K562 (cell line): Measurements from ENCODE around the gene GTF2A2. TPM values are rescaled to one million over a fixed set of nuclear protein-coding genes. Genes with fewer than 3 reads are reported as not detected.

Experiments
- ATAC-seq: fragments of 200-7000 bp; cut with Tn5 transposase; 3 replicates; pipeline ENCODE4 v1.9.1; 2020; ENCODE audit warnings: moderate library complexity
- BruUV-seq: library from RNA; stranded (reverse); fragments of 400-500 nt; replicated peaks from 2 replicates; lab custom pipeline; 2021; lab: Mats Ljungman, UMichigan
- CTCF ChIA-PET: fragments of 300-600 bp; formaldehyde crosslinking; extraction: SDS; loops from one replicate; lab custom pipeline; 2021; ENCODE audit warnings: low intra/inter-chr PET ratio; lab: Yijun Ruan, JAX
- POLR2A ChIA-PET: fragments of 300-600, 350-650 bp; sonication (Branson Sonifier 250); formaldehyde crosslinking; extraction: SDS; loops from one replicate; lab custom pipeline; 2021; ENCODE audit warnings: antibody characterized with exemption, inconsistent platforms; lab: Yijun Ruan, JAX
- DNase-seq, 4 experiments: peaks; one replicate each; pipeline versions ENCODE4 v3.0.0 to v3.0.0-alpha.2; 2011 to 2018; ENCODE audit warnings: low spot score in 3 of 4, mixed read lengths in 3 of 4; ENCODE audit errors: extremely low read depth in 1 of 4
- FAIRE-seq: peaks from 2 replicates; lab custom pipeline; 2011; peaks lifted over from hg19 to GRCh38; lab: Jason Lieb, UNC
- H2AFZ ChIP-seq: 2 replicates; pipeline ENCODE4 v1.6.0; 2011; ENCODE audit warnings: low read depth, low read length, control low read depth, inconsistent platforms
- H3K27ac ChIP-seq: fragments of 200-600 bp; 3 replicates; pipeline ENCODE4 v1.8.0; 2011; ENCODE audit warnings: low read depth, mild to moderate bottlenecking, control low read depth, inconsistent platforms, low read length, moderate library complexity, mixed read lengths; ENCODE audit errors: extremely low read depth
- H3K27me3 ChIP-seq, 2 experiments: fragments of 300-600 bp in 1 of 2; 2 replicates in 1 of 2; 3 replicates in 1 of 2; pipeline versions ENCODE4 v1.6.0 to v1.8.0; 2011; ENCODE audit warnings: inconsistent platforms in 2 of 2, low read length in 2 of 2, mild to moderate bottlenecking in 1 of 2, mixed read lengths in 1 of 2, moderate library complexity in 1 of 2; ENCODE audit not compliant: control insufficient read depth in 2 of 2, insufficient read depth in 2 of 2
- H3K36me3 ChIP-seq: fragments of 300-600 bp; 3 replicates; pipeline ENCODE4 v1.8.0; 2011; ENCODE audit warnings: mild to moderate bottlenecking, low read length, inconsistent platforms; ENCODE audit not compliant: control insufficient read depth, insufficient read depth
- H3K4me1 ChIP-seq, 2 experiments: fragments of 200-600 bp in 1 of 2; replicated peaks in 1 of 2; 2 replicates in 1 of 2; 3 replicates in 1 of 2; pipeline versions ENCODE4 v1.5.1 to v1.8.0; 2011; ENCODE audit warnings: inconsistent platforms in 2 of 2, low read length in 2 of 2, mild to moderate bottlenecking in 1 of 2, mixed read lengths in 1 of 2, moderate library complexity in 1 of 2; ENCODE audit not compliant: control insufficient read depth in 2 of 2, insufficient read depth in 2 of 2
- H3K4me2 ChIP-seq: 2 replicates; pipeline ENCODE4 v1.6.1; 2011; ENCODE audit warnings: low read length, control low read depth, inconsistent platforms, mixed read lengths; ENCODE audit not compliant: insufficient read depth
- H3K4me3 ChIP-seq: fragments of 200-600 bp; sonication (generic), shearing (Covaris generic); 2 replicates; pipeline ENCODE4 v1.5.1; 2016; ENCODE audit warnings: control low read depth, inconsistent platforms
- H3K79me2 ChIP-seq: fragments of 200-600 bp; 3 replicates; pipeline ENCODE4 v1.8.0; 2011; ENCODE audit warnings: low read length, inconsistent platforms; ENCODE audit not compliant: control insufficient read depth, insufficient read depth
- H3K9ac ChIP-seq, 2 experiments: 2 replicates each; pipeline versions ENCODE4 v1.6.0 to v1.6.1; 2011; ENCODE audit warnings: low read depth in 2 of 2, low read length in 2 of 2, control low read depth in 1 of 2, inconsistent platforms in 1 of 2, mild to moderate bottlenecking in 1 of 2, mixed read lengths in 1 of 2; ENCODE audit not compliant: insufficient read depth in 1 of 2
- H3K9me1 ChIP-seq: one replicate; pipeline ENCODE4 v1.6.0; 2011; ENCODE audit warnings: inconsistent platforms, mild to moderate bottlenecking, low read length, moderate library complexity; ENCODE audit not compliant: control insufficient read depth, insufficient read depth
- H3K9me3 ChIP-seq: replicated peaks from 2 replicates; pipeline ENCODE4 v1.5.1; 2011; ENCODE audit warnings: low read depth, low read length, inconsistent platforms; ENCODE audit not compliant: control insufficient read depth, insufficient read depth
- H4K20me1 ChIP-seq: replicated peaks from 2 replicates; pipeline ENCODE4 v1.6.1; 2011; ENCODE audit warnings: low read length, inconsistent platforms, mixed read lengths; ENCODE audit not compliant: control insufficient read depth, insufficient read depth
- CXXC5 ChIP-seq: fragments of 250-450 bp; sonication (Bioruptor Pico); IDR thresholded peaks from 2 replicates; pipeline ENCODE4 v1.8.0; 2022; ENCODE audit warnings: inconsistent platforms, mild to moderate bottlenecking, moderate library complexity
- DNMT1 ChIP-seq: fragments of 450-650 bp; IDR thresholded peaks from 2 replicates; pipeline ENCODE4 v1.6.1; 2016; ENCODE audit warnings: antibody characterized with exemption, mild to moderate bottlenecking
- E2F6 ChIP-seq, 2 experiments: IDR thresholded peaks; 2 replicates each; pipeline ENCODE4 v1.6.1; 2011; ENCODE audit warnings: borderline replicate concordance in 1 of 2, control low read depth in 1 of 2, low read depth in 1 of 2, low read length in 1 of 2, mild to moderate bottlenecking in 1 of 2, mixed read lengths in 1 of 2, moderate library complexity in 1 of 2; ENCODE audit not compliant: insufficient read depth in 1 of 2, insufficient read length in 1 of 2, poor library complexity in 1 of 2, severe bottlenecking in 1 of 2; ENCODE audit errors: extremely low read depth in 1 of 2
- ELF2 ChIP-seq: fragments of 250-450 bp; sonication (Bioruptor Pico); IDR thresholded peaks from 2 replicates; pipeline ENCODE4 v1.5.0; 2021; ENCODE audit warnings: mild to moderate bottlenecking
- ETV1 ChIP-seq: fragments of 450-650 bp; conservative IDR thresholded peaks from 2 replicates; pipeline ENCODE4 v1.6.1; 2016; ENCODE audit warnings: missing genetic modification characterization, control low read depth, low read depth, missing compliant biosample characterization
- KLF10 ChIP-seq: fragments of 250-450 bp; sonication (Bioruptor Pico); IDR thresholded peaks from 2 replicates; pipeline ENCODE4 v1.6.1; 2021; ENCODE audit warnings: matching md5 sums
- LCOR ChIP-seq: sonication (generic); formaldehyde crosslinking; IDR thresholded peaks from 2 replicates; pipeline ENCODE4 v1.8.0; 2022; ENCODE audit warnings: mild to moderate bottlenecking, missing genetic modification reagents
- PREB ChIP-seq: sonication (generic); formaldehyde crosslinking; IDR thresholded peaks from 2 replicates; pipeline ENCODE4 v1.8.1; 2023; ENCODE audit warnings: mild to moderate bottlenecking, missing genetic modification reagents
- RAD51 ChIP-seq: fragments of 450-650 bp; IDR thresholded peaks from 2 replicates; pipeline ENCODE4 v1.7.1; 2016; ENCODE audit warnings: low read depth, mild to moderate bottlenecking, borderline replicate concordance
- SMARCC2 ChIP-seq: fragments of 450-650 bp; IDR thresholded peaks from 2 replicates; pipeline ENCODE4 v1.6.1; 2017; ENCODE audit warnings: antibody characterized with exemption, moderate library complexity, mild to moderate bottlenecking, low read depth
- TAF15 ChIP-seq: fragments of 200-400 bp; formaldehyde crosslinking; IDR thresholded peaks from 2 replicates; pipeline ENCODE4 v1.6.1; 2017; ENCODE audit warnings: mild to moderate bottlenecking, low read depth, low read length, moderate library complexity
- TCF7 ChIP-seq: sonication (generic); IDR thresholded peaks from 2 replicates; pipeline ENCODE4 v1.6.1; 2016; ENCODE audit warnings: antibody characterized with exemption, borderline replicate concordance
- TFAP4 ChIP-seq: sonication (generic); formaldehyde crosslinking; IDR thresholded peaks from 2 replicates; pipeline ENCODE4 v1.8.0; 2022; ENCODE audit warnings: missing genetic modification reagents, mild to moderate bottlenecking, moderate library complexity, borderline replicate concordance
- ZBTB49 ChIP-seq: sonication (generic); formaldehyde crosslinking; IDR thresholded peaks from 2 replicates; pipeline ENCODE4 v1.8.0; 2022; ENCODE audit warnings: missing genetic modification reagents, mild to moderate bottlenecking, borderline replicate concordance
- ZNF347 ChIP-seq: fragments of 450-650 bp; formaldehyde crosslinking; IDR thresholded peaks from 2 replicates; pipeline ENCODE4 v1.4.0; 2020; ENCODE audit warnings: low read depth, mild to moderate bottlenecking, moderate library complexity
- ZNF551 ChIP-seq: fragments of 250-450 bp; sonication (Bioruptor Pico); IDR thresholded peaks from 2 replicates; pipeline ENCODE4 v1.5.0; 2021; ENCODE audit warnings: mild to moderate bottlenecking, moderate library complexity
- WGBS: fragments of 100-300 bp; shearing (Covaris generic); methylation state at CpG from one replicate; pipeline ENCODE4 v1.1.6; 2016; ENCODE audit warnings: low coverage, mixed read lengths; ENCODE audit not compliant: insufficient coverage; ENCODE audit errors: missing lambda C conversion rate; 5-methylcytosine and 5-hydroxymethylcytosine counted together
- in situ Hi-C: fragments of 300-500 bp; cut with MboI; formaldehyde crosslinking; loops from 4 replicates; pipeline ENCODE4 v1.15.0; 2018; ENCODE audit warnings: inconsistent platforms, mixed read lengths
- intact Hi-C: fragments of 100-400 bp; cut with micrococcal nuclease; formaldehyde crosslinking; loops from 2 replicates; pipeline ENCODE4 v1.14.2; 2022
- polyA plus RNA-seq, 8 experiments: library from polyadenylated mRNA; depleted of rRNA in 4 of 8; stranded (reverse) in 5 of 8; unstranded in 3 of 8; fragments of >200 nt; fragmentation: Nextera tagmentation in 2 of 8; fragmentation: Illumina TruSeq in 1 of 8; extraction: Ambion mirVana in 2 of 8; extraction: Trizol in 1 of 8; gene quantifications; 2 replicates each; pipeline versions ENCODE4 v1.2.1 to v1.2.3, GENCODE V29; 2011 to 2014; ENCODE audit warnings: inconsistent platforms in 1 of 8, missing spikeins in 1 of 8
- total RNA-seq, 7 experiments: library from RNA; depleted of rRNA in 6 of 7; stranded (reverse); fragments of >200 nt in 6 of 7; fragmentation: Illumina TruSeq in 2 of 7; extraction: Trizol in 2 of 7; gene quantifications; 2 replicates each; pipeline versions ENCODE4 v1.2.1 to v1.2.3, GENCODE V29; 2011 to 2021; ENCODE audit warnings: low replicate concordance in 1 of 7

GTF2A2 gene
- total and polyA plus RNA-seq, 9 of the 15 experiments (the other 6 are each of a cell fraction or from before 2014, with no cell fraction given), result 128 to 656 (median 172) TPM

- TF ChIP-seq E2F6 (IDR thresholded peaks at IDR 0.05; ENCODE audit: borderline replicate concordance in 1 of 2, extremely low read depth in 1 of 2, insufficient read depth in 1 of 2, insufficient read length in 1 of 2, low read depth in 1 of 2, low read length in 1 of 2, poor library complexity in 1 of 2, severe bottlenecking in 1 of 2), result peak; percentile 19 to 59
- TF ChIP-seq ETV1 (tag), result peak; percentile 53; the same call in 1 of the 2 replicates
- TF ChIP-seq TFAP4 (CRISPR knock-in tag), result peak; percentile 39; the same call in 1 of the 2 replicates
- no peak for TF ChIP-seq ZNF551
- TF ChIP-seq KLF10 (CRISPR knock-in tag), result no peak
- no peak for TF ChIP-seq LCOR
- TF ChIP-seq CXXC5 (CRISPR knock-in tag), result peak; percentile 78
- no peak for TF ChIP-seq ELF2 (CRISPR knock-in tag)
- TF ChIP-seq, all 486 proteins: peak for 38
Measured at GRCh38 chr15:59696332-59696731, 39.0 kb upstream of the GTF2A2 start (continued).

- no peaks in the 10 kb centered on the region for H3K79me2 ChIP-seq
- ATAC-seq (no peak), DNase-seq (no peak), FAIRE-seq (no peak)
- no peaks in the 10 kb centered on the region for H3K36me3 ChIP-seq
- no peaks in the 10 kb centered on the region for H3K9me1 ChIP-seq
- H4K20me1 ChIP-seq, result no peaks in the 10 kb centered on the region
- no TSS peak for BruUV-seq
- no peak overlapping the region for H3K4me2 ChIP-seq
- POLR2A ChIA-PET, result no interaction called here
- H3K4me3 ChIP-seq, result no peak overlapping the region
- in situ Hi-C loops, result loop anchor here (10.0 kb wide), 2 partner anchors 630 to 830 kb away; no protein-coding TSS in a partner anchor
- WGBS, result 41% methylated on average over 1 of the region's 1 CpG
- intact Hi-C loops, result loop anchor here (5.0 to 10.0 kb wide), 3 partner anchors 43 to 488 kb away; no protein-coding TSS in a partner anchor
- no peaks in the 10 kb centered on the region for H3K9me3 ChIP-seq
- no peaks in the 10 kb centered on the region for H3K27me3 ChIP-seq
- peaks cover 8 to 9% of the 10 kb centered on the region in 2 experiments; a peak in 4 of 5 replicates for H3K4me1 ChIP-seq
- H3K27ac ChIP-seq, result no peak overlapping the region
- CTCF ChIA-PET, result no interaction called here
- H3K9ac ChIP-seq, result no peak overlapping the region
- no peak overlapping the region for H2AFZ ChIP-seq
- TF ChIP-seq ZBTB49 (CRISPR knock-in tag) (no peak), SMARCC2 (no peak), DNMT1 (no peak), PREB (CRISPR knock-in tag) (no peak), RAD51 (no peak), TCF7 (no peak), ZNF347 (CRISPR knock-in tag) (no peak), TAF15 (no peak)
Measured at GRCh38 chr15:59694779-59695178, 37.5 kb upstream of the GTF2A2 start.
